Activated CD4-positive, alpha-beta T cell treated with anti-CD3 and anti-CD28 coated beads, Interleukin-2, Interleukin-4, amounts not matched to agents 100 ng/mL and 50 ng/mL, durations not matched to agents 16 hours and 8 hours (primary cell): ENCODE data around the gene AFF3.
"Not testable (repeated sequence)": the region's sequence is repeated elsewhere in the genome, so short reads cannot be mapped to it uniquely, and the experiment has no call there.

Experiments
- DNase-seq: peaks from one replicate; pipeline ENCODE4 v3.0.0-alpha.2; 2020; ENCODE audit warnings: low spot score

Gene AFF3

DNA sequence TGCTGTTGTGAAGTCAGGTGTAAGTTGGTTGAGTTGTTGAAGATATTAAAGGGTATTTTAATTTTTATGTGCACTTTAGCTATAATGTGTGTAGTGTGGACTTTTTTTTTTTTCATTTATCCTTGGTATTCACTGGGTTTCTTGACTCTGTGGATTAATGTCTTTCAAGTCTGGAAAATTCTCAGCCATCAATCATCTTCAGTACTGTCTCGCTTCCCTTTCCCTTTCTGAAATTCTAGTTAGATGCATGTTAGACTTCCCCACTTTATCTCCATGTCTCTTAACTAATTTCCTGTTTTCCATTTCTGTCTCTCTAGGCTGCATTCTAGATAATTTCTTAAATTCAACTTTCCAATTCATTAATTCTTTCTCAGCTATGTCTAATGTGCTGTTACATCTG is 404.9 kb downstream of the AFF3 start:
- DNase-seq, result no peak

DNA sequence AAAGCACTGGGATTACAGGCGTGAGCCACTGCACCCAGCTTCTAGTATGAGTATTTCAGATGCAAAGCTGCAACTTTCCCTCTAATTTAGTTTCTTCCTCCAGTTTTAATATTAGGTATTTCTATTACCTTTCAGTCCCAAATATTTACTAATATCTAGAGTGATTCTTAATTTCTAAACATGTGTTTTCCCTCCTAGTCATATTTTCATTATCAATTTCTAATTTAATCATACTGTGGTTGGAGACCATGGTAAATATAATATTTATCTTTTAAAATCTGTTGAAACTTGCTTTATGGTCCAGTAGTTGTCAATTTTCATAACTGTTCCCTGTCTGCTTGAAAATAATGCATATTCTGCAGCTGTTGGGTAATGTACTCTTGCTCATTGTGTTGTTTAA is 406.6 kb downstream of the AFF3 start:
- no peak for DNase-seq

DNA sequence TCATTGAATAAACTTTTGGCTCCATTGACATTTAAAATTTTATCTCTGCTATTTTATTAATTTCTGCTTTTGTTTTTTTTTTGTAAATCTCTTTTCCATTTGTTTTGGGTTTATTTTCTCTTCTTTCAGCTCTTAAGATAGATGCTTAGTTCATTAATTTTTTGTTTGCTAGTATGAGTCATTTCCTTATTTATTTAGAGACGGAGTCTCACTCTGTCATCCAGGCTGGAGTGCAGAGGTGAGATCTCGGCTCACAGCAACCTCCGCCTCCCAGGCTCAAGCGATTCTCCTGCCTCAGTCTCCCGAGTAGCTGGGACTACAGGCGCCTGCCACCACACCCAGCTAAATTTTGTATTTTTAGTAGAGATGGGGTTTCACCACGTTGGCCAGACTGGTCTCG is 407.1 kb downstream of the AFF3 start:
- DNase-seq, result not testable (repeated sequence)

DNA sequence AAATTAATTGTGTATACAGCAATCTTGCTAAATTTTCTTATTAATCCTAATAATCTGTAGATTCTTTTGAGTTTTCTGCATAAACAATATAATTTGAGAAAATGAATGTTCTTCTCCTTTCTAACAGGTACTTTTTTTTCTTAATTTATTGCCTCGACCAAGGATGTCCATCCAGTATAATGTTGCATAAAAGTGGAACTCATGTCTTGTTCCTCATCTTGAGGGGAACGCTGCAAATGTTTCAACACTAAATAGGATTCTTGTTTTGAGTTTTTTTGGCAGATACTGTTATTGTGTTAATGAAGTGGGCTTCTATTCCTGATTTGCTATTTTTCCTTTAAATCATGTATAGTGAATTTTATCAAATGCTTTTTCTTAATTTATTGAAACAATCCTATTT is 408.2 kb downstream of the AFF3 start:
- no peak for DNase-seq

DNA sequence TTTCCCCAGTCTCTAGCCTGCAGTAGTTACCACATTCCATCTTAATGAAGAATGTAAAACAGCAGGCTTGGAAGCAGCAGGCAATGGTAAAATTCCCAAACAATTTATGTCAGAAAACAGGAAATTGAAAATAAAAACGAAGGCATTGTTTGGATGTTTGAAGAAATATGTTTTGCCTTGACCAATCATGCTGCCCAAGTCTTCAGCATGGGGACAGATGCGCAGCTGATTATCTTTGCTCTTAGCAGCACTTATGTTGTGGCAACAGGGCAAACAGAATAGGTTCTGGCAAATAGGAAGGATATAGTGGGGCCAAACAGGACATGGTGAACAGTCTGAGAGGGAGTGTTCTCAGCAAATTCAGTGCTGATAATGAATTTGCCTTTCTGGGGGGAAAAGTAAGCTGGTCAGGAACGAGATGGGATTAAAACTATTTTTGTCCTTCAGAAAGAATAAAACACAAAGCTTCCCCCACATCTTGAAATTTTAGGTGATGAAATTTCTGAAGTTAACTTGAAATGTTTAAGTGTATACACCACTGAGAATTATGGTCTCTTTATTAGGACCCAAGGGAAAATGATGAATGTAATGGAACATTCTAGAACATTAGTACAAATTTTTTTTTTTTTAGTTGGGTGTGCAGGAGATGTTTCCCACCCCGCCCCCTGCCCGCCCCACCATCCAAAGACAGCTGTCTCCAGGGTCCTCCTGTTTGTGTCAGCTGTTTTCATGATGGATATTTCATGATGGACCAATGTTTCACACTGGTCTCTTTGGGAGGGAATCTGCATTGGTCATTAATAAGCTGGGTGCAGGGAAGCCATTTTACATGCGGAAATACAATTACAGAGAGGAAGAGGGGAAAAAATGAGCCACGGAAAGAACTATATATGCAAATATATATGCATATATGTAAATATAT is 413.0 kb downstream of the AFF3 start:
- DNase-seq, result no peak

DNA sequence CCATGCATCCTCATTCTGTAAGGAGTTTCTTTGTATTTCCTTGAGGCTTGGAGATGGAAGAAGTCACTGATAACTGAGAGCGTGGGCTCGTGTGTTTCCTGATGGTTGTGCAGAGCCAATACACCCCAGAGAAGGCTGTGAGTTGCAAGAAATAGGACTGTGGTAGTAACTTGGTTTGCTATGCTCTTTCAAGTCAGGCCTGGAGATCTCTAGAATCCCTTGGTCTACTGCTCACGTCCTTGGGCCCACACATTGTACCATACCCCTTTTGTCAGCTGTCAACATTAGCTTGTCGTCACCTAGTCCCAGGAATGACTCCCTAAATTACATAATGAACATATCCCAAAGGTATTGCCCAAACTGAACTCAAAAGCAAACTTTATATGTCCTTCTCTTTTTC is 414.2 kb downstream of the AFF3 start:
- DNase-seq, result no peak

DNA sequence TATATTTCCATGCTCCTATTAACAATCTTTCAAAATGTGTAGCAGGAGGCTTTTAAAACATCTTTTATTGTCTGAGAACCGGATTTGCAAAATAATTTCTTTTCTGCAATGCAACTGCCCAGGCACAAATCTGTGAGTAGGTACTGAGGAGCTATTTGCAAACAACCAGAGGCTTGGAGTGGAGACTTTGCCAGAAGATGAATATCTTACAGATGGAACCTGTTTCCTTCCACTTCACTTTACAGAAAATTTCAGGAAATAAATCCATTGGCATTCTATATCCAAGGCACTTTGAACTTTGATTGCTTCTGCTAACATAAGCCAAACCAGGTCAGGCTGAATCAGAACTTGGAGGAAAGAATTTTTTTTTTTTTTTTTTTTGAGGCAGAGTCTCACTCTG is 415.2 kb downstream of the AFF3 start:
- no peak for DNase-seq

DNA sequence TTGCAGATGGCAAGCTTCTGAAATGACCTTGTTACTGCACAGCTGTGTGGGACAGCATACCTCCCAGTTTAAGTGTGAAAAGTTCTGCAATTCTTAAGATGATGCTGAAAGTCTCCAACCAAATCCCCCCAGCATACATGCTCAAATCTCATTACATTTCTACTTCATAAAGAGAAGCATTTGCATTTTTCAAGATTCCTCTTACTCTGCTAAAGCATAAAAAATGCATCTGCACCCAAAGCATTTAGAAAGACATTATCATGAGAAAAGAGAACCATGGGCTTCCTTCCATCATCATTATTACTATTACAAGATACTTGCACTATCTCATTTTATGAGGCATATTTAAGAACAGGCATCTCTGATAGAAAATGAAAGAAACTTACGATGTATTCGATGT is 415.7 kb downstream of the AFF3 start:
- no peak for DNase-seq

DNA sequence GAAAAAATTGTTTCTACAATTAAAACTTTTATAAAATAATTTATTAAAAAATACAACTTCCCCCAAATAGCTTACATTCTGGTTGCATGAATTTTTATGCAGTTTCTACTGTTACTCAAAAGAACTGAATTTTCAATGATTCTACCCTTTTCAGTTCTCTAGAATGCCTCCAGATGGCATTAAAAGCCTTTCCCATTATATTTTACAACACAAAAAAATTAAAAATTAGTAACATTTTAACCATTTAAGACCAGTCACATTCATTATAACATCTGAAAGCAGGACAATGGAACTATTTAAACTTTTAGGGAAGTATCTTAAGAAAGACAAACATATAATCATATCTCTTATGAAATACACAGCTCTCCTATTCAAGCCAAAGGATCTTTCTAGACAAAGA is 416.6 kb downstream of the AFF3 start:
- no peak for DNase-seq

DNA sequence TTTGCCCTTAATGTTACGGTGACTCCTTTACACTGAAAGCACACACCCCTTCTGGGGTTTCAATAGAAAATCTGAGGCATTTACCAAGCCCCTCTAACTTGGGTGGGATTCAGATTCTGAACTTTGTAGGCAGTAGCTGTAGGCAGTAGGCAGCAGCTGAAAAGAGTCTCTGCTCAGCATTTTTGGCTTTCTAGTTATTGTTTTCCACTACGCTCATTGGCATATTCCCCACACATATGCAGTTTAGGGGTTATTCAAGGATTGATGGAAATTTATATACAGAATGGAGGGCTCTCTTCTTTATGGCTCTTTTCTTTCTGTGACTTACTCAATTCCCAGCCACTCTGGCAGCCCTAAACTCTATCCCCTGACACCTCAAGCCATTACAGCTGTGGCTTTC is 419.9 kb downstream of the AFF3 start:
- DNase-seq, result no peak

DNA sequence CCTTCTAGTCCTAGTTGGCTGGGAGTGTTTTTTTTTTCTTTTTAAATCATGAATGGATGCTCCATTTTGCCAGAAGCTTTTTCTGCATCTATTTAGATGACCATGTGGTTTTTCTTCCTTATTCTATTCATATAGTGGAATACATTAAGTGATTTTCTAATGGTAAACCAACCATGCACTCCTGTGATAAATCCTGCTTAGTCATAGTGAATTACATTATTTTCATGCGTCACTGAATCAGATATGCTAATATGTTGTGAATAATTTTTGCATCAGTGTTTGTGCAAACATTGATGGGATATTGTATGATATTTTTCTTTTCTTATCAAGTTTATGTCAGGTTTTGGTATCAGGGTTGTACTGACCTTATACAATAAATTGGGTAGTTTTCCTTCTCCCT is 423.3 kb downstream of the AFF3 start:
- no peak for DNase-seq

DNA sequence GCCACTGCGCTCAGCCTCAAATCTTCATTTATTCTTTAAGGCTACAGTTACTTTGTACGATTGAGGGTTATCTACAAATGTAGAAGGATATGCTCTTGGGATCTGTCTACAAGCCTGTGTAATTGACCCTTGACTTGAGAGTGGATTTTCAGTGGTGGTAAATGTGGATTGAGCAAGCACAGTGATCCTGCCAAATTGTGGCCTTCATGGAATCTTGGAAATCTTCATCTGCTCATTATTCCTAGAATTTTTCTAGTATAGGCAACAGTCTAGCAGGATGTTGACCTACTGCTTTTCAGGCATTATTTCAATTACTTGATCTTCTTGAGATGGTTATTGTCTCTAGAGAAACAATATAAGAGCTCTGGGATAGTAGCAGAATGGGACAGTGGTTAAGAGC is 426.4 kb downstream of the AFF3 start:
- no peak for DNase-seq

DNA sequence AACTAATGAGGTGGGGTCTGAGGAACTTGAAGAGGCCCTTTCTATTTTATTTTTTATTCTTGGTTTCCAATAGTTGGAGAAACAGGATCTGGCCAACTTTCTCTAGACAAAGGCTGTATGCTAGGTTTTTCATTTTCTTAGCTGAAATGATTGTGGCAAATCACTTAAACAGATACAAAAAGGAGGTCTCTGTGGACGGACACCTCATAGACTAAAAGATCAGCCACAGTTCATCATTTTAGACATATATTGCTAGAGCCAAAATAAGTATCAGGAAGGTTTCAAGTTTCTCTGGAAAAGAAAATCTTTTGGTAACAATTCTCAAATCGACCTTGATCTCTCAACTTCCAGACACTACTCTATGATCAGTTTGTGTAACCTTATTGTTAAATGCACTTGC is 428.0 kb downstream of the AFF3 start:
- no peak for DNase-seq

DNA sequence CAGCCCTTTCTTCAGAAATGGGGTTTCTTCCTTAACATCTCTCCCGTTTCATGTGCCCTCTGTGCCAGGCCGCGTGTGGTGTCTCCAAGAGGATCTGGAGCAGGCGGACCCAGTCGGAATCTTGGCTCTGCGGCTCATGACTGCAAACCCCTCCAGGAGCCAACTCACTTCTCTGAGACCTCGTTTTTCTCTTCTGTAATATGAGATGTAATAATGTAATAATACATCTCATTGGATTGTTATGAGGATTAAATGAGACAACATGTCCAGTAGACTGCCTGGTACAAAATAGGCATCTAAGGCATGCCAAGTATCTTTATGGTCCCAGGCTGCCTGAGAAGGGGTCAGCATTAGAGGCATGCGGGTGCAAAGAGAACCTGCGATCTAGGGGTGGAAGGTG is 431.2 kb downstream of the AFF3 start:
- no peak for DNase-seq

DNA sequence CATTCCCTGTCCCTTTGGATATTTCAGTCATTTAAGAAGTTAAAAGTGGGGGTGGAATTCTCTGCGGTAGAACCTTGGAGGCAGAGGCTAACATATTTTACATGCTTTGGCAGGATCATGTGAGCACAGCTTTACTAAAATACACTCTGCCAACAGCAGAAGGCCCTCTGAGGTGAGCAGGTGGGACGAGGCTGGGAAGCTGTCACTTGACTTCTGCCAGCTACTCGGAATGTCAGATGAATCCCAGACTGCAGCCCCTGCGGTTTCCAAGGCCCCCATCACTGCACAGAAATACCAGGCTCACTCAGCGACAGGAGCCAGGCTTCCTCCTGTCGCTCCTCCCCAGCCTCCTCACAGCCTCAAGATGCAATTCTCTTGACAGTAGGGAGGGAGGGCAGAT is 431.7 kb downstream of the AFF3 start:
- DNase-seq, result no peak

DNA sequence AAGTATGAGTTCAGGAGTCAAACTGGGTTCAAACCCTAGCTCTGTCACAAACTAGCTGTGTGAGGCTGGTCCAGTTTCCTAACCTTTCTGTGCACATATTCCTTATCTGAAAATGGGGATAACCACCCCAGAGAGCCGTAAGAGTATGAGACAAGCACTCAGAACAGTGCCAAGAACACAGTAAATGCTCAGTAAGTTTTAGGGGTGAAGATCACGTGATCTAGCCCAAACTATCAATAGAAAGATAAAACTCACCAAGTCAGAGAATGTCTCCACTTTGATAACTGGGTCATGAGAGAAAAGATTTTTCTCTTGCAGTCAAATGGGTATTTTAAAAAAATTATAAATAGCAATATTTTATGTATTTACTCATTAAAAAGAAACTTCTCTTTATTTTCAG is 433.2 kb downstream of the AFF3 start:
- DNase-seq, result no peak

DNA sequence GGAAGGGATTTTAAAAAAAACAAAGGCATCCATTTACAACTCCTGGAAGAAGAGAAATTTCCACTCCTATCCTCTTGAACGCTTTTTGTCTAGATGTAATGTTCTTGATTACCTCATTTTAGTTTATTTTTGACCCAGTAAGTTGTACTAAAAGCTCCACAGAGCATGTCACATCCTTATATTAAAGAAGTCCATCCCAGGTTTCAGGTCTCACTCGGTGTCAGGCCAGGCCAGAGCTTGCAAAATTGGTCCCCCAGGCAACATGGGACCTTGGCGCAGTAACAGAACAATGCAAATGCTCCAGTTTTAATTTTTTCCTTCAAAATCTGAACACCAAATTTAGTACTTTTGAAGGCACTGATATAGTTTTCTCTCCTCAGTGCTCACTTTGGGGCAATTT is 434.2 kb downstream of the AFF3 start:
- no peak for DNase-seq

DNA sequence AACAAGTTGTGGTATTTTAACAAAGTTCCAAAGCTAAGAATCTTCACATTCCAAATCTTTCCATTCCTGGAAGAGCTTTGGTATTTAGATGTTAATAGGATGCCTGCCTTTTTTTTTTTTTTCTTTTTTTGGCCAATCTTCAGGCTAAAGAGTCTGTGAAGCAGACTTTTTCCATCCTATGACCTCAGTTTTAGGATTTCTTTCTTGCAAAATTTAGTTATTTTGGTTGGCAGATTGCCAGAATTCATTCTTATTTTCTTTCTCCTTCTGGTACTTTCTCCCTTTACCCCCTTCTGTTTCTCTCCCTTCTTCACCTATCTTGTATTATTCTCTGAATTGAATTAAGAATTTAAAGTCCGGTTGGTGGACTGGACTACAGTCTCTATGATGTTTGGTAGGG is 434.8 kb downstream of the AFF3 start:
- DNase-seq, result no peak

DNA sequence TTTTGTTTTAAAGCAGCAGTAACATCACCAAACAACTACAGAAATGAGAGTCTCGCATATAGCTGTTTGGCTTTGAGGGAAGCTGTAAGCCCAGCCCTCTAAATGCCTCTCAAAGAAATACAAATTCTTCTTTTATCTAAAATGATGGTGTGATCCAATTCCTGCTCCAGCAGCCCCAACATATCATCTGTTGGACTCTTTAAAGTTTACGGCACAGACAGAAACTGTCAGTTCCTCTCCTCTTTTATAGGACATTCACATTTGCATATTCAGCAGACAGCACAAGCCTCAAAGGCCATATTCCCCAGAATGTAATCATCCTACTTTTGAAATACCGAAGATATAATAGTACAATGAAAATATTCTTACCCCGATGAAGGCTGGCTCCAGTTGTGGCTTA is 435.7 kb downstream of the AFF3 start:
- DNase-seq, result no peak

DNA sequence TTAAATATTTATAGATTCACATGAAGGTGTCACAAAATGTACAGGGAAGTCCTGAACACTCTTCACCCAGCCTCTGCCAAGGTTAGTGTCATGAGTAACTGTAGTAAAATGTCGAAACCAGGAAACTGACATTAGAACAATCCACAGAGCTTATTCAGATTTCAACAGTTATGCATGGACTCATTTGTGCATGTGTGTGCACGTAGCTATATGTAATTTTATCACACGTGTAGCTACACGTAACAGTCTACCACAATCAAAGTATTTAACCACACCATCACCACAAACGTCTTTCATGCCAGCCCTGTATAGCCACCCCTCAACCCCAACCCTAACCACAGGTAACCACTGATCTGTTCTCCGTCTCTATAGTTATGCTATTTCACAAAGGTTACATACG is 440.9 kb downstream of the AFF3 start:
- DNase-seq, result no peak

DNA sequence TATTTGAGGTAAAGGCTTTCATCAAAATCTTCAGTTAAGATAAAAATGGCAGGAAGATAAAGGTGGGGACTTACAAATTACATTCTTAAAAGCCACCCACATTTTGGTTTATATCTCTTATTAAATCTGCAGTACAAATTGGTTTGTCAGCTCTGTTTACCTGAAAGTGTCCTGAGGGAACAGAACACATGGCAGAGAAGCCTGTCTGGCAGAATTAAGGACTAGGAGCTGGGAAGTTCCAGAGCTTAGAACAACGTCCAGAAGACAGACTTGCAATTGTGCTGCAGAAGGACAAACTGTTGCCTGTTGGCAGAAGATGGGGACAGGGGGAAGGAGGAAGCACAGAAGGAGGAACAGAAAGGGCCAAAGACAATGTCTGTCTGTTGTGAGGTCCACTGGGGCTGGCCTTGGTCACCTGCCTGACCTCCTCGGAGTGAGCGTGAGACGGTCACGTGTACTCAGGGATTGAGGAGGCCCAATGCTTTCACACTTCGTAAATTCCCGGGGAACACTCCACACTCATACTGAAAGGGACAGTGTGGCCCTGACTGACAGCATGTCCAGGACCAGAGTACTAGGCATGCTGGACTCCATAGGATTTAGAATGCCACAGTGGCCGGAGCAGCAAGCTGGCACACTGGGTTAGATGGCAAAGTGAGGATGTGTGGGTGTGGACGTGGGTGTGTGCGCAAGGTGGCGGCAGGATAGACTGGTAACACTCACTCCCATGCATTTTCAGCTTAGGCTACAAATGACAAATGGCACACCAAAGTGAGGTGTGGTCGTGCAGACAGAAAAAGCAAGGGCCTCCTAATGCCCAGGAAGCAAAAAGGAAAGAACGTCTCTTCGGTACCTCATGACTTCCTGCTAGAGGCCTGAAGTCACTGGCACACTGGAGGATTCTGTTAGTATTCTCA is 441.6 kb downstream of the AFF3 start:
- DNase-seq, result no peak

DNA sequence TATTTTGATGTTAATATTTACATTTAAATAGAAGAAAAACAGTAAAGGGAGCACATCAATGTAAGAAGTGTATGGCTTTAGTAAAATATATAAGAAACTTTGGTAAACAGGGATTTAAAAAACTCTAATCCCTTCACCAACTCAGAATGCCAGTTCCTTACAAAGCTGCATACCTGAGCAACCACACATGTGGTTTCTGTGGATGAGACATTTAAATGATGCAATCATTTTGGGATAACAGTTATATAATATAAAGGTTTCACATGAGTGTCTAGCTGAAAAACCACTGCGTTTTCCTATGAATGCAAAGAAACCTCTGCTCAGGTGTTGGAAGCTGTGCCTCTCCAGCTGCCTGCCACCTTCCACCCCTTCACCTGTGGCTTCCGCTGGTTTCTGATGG is 443.5 kb downstream of the AFF3 start:
- DNase-seq, result no peak
